Keratinocyte (primary cell): Measurements from ENCODE around the gene SPG7.

Source experiments
- CTCF ChIP-seq, 3 experiments: IDR thresholded peaks in 1 of 3; conservative IDR thresholded peaks in 1 of 3; optimal IDR thresholded peaks in 1 of 3; 2 replicates in 2 of 3; 3 replicates in 1 of 3; pipeline versions ENCODE3 to v1.5.1; 2011; ENCODE audit warnings: low read length in 3 of 3, mild to moderate bottlenecking in 3 of 3, moderate library complexity in 2 of 3, control low read depth in 1 of 3, inconsistent platforms in 1 of 3; ENCODE audit not compliant: insufficient read depth in 2 of 3; ENCODE audit errors: extremely low read depth in 1 of 3
- EZH2 ChIP-seq: IDR thresholded peaks from one replicate; pipeline ENCODE4 v1.6.1; 2012; ENCODE audit warnings: inconsistent platforms, mild to moderate bottlenecking, low read length, moderate library complexity

GRCh38 chr16:89510526-89510925 lies 2.3 kb downstream of the SPG7 start:
- TF ChIP-seq CTCF (optimal IDR thresholded peaks at IDR 0.05 in 1 of 3, IDR thresholded peaks at IDR 0.05 in 1 of 3, conservative IDR thresholded peaks at IDR 0.05 in 1 of 3; ENCODE audit: extremely low read depth in 1 of 3, insufficient read depth in 2 of 3, low read length in 3 of 3) (no peak), EZH2 (no peak)
